ENCODE results near the gene TMEM255B.

DNA sequence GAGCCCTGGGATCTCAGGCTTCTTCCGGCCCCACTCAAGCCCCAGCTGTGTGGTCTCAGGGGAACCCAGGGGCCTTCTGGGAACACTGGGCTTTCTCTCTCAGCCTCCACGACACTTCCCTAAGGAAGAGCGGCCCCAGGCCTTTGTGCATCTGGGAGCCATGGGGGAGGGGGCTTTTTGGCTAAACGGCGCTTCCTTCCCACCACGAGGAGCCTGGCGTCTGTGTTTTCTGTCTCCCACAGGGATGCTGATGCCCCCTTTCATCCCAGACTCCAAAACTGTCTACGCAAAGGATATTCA lies 24.2 kb upstream of the TMEM255B start:
- TF ChIP-seq, protein P1, sequence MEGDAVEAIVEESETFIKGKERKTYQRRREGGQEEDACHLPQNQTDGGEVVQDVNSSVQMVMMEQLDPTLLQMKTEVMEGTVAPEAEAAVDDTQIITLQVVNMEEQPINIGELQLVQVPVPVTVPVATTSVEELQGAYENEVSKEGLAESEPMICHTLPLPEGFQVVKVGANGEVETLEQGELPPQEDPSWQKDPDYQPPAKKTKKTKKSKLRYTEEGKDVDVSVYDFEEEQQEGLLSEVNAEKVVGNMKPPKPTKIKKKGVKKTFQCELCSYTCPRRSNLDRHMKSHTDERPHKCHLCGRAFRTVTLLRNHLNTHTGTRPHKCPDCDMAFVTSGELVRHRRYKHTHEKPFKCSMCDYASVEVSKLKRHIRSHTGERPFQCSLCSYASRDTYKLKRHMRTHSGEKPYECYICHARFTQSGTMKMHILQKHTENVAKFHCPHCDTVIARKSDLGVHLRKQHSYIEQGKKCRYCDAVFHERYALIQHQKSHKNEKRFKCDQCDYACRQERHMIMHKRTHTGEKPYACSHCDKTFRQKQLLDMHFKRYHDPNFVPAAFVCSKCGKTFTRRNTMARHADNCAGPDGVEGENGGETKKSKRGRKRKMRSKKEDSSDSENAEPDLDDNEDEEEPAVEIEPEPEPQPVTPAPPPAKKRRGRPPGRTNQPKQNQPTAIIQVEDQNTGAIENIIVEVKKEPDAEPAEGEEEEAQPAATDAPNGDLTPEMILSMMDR (IDR thresholded peaks at IDR 0.05; ENCODE audit: insufficient read depth, low read length, poor library complexity, severe bottlenecking): no peak
- no peak for TF ChIP-seq EZH2phosphoT487 (conservative IDR thresholded peaks at IDR 0.05; ENCODE audit: low read length)

All from SU-DHL-6 (cell line).